Breast epithelium (tissue), 4 donors: ENCODE measurements around the gene NTSR1. TPM values are rescaled to one million over a fixed set of nuclear protein-coding genes. Genes with fewer than 3 reads are reported as not detected.

Experiments used
- DNase-seq, 2 donors: peaks; one replicate each; pipeline ENCODE4 v3.0.0-alpha.2; 2019; ENCODE audit warnings: low spot score in 2 of 2
- H3K27ac ChIP-seq, 2 donors: fragments of 200-600 bp; sonication (generic) in 1 of 2; one replicate each; pipeline ENCODE4 v1.5.1; 2016 to 2019; ENCODE audit warnings: mild to moderate bottlenecking in 1 of 2
- H3K27me3 ChIP-seq, 2 donors: fragments of 200-600 bp; sonication (generic) in 1 of 2; one replicate each; pipeline versions ENCODE4 v1.5.1 to v1.6.0; 2017 to 2019; ENCODE audit warnings: control low read depth in 1 of 2, mild to moderate bottlenecking in 1 of 2
- H3K36me3 ChIP-seq: fragments of 200-600 bp; one replicate; pipeline ENCODE4 v1.5.1; 2019
- H3K4me1 ChIP-seq, 2 donors: fragments of 200-600 bp; sonication (generic); one replicate each; pipeline ENCODE4 v1.5.1; 2016 to 2019; ENCODE audit warnings: control low read depth in 1 of 2
- H3K4me3 ChIP-seq, 3 donors: fragments of 200-600 bp; sonication (generic); 1 replicate in 2 of 3; 2 replicates in 1 of 3; pipeline ENCODE4 v1.5.1; 2016 to 2019; ENCODE audit warnings: mild to moderate bottlenecking in 3 of 3, moderate library complexity in 2 of 3
- H3K9me3 ChIP-seq, 2 donors: fragments of 200-600 bp; sonication (generic) in 1 of 2; one replicate each; pipeline ENCODE4 v1.5.1; 2016 to 2019; ENCODE audit warnings: control low read depth in 1 of 2
- POLR2A ChIP-seq: fragments of 450-650 bp; IDR thresholded peaks from one replicate; pipeline ENCODE4 v1.6.1; 2016; ENCODE audit warnings: antibody characterized with exemption, mild to moderate bottlenecking, moderate library complexity
- POLR2AphosphoS5 ChIP-seq, 3 donors: sonication (generic); formaldehyde crosslinking; IDR thresholded peaks; one replicate each; pipeline ENCODE4 v1.6.1; 2017; ENCODE audit warnings: antibody characterized with exemption in 3 of 3
- intact Hi-C: fragments of 100-400 bp; cut with DNase I; formaldehyde crosslinking; loops from one replicate; pipeline ENCODE4 v1.15.1; 2023; ENCODE audit warnings: low total_unique reads
- total RNA-seq, 3 donors: library from RNA; depleted of rRNA; stranded (reverse); fragments of >200 nt; gene quantifications; one replicate each; pipeline ENCODE4 v1.1.0, GENCODE V29; 2016
- TF ChIP-seq, protein P1 (sequence below), 3 donors: fragments of 450-650 bp; IDR thresholded peaks; one replicate each; pipeline ENCODE4 v1.5.1; 2016 to 2017; ENCODE audit warnings: antibody characterized with exemption in 3 of 3, mild to moderate bottlenecking in 3 of 3, moderate library complexity in 3 of 3

The NTSR1 gene
- total RNA-seq, 3 donors from 2014 or later = under 0.01 TPM; not detected in 2

- intact Hi-C loops = no loop called here
Measured at GRCh38 chr20:62700261-62700930, 8.2 kb upstream of the NTSR1 start.

DNA sequence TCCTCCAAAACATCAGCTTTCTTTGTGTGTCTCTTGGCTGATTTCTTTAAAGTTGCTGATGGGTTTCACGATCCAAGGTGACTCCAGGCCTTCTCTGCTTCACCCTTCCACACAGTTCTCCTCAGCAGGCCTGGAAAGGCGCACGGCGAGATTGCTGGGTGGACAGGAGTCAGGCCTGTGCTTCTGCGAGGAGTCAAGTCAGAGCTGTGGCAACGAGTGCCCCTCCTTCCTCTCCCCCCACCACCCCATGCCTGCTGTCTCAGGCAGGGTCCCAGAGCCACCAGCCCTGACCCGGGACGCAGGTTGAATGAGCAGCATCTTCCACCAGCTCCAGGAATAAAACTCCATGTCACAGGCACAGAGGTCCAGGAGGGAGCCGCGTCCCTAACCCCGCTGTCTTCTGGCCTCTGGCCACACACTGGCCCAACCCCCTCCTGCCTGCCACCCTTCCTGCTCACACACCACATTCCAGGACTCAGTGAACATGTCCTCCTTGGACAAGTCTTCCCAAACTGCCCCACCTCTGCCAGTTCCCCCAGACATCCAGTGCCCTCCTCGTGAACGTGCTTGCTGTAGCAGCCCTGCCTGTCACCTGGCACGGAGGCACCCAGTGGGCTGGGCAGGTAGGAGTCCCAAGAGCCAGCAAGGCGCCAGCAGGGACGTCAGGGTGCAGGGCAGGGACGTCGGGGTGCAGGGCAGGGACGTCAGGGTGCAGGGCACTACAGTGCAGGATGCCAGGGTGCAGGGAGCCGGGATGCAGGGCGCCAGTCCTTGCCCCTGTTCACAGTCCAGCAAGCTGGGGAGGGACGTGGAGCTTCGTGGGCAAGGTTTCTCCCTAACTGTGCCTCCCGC lies 7.2 kb upstream of the NTSR1 start:
- H3K27ac ChIP-seq = no peak overlapping the region
- intact Hi-C loops = no loop called here
- TF ChIP-seq, protein P1, sequence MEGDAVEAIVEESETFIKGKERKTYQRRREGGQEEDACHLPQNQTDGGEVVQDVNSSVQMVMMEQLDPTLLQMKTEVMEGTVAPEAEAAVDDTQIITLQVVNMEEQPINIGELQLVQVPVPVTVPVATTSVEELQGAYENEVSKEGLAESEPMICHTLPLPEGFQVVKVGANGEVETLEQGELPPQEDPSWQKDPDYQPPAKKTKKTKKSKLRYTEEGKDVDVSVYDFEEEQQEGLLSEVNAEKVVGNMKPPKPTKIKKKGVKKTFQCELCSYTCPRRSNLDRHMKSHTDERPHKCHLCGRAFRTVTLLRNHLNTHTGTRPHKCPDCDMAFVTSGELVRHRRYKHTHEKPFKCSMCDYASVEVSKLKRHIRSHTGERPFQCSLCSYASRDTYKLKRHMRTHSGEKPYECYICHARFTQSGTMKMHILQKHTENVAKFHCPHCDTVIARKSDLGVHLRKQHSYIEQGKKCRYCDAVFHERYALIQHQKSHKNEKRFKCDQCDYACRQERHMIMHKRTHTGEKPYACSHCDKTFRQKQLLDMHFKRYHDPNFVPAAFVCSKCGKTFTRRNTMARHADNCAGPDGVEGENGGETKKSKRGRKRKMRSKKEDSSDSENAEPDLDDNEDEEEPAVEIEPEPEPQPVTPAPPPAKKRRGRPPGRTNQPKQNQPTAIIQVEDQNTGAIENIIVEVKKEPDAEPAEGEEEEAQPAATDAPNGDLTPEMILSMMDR (IDR thresholded peaks at IDR 0.05) = no peak
- TF ChIP-seq POLR2AphosphoS5 (IDR thresholded peaks at IDR 0.05) (no peak), POLR2A (no peak)

More at GRCh38 chr20:62700261-62700930, 8.2 kb upstream of the NTSR1 start:
- Histone ChIP-seq H3K9me3 (no peaks in the 10 kb centered on the region), H3K27ac (no peak overlapping the region), H3K4me1 (peaks cover 0 to 4% of the 10 kb centered on the region in 2 donors), H3K27me3 (peaks cover 0 to 13% of the 10 kb centered on the region in 2 donors), H3K4me3 (no peak overlapping the region), H3K36me3 (no peaks in the 10 kb centered on the region)
- DNase-seq = no peak
- TF ChIP-seq POLR2AphosphoS5 (IDR thresholded peaks at IDR 0.05) = no peak
- TF ChIP-seq POLR2A = no peak
- TF ChIP-seq, protein P1 (IDR thresholded peaks at IDR 0.05) = no peak

DNA sequence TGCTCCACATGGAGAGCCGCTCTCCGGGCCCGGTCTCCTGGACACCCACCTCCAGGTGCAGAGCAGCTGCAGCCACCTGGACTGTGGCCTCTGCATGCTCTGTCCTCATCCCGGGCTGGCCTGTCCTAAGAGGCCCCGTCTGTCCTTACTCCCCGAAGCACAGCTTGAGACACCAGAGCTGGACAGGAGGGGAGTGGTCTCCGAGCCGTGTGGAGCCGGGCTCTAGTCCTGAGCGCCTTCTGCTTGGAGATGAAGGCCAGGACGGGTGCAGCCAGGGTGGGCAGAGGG lies 6.7 kb upstream of the NTSR1 start:
- no peak overlapping the region for H3K27ac ChIP-seq
- intact Hi-C loops = no loop called here
- peaks cover 0 to 4% of the 10 kb centered on the region in 2 donors for H3K4me1 ChIP-seq
- H3K9me3 ChIP-seq = no peaks in the 10 kb centered on the region
- no peak overlapping the region for H3K4me3 ChIP-seq
- no peaks in the 10 kb centered on the region for H3K36me3 ChIP-seq
- TF ChIP-seq, protein P1 (IDR thresholded peaks at IDR 0.05) = no peak
- TF ChIP-seq POLR2A (no peak), POLR2AphosphoS5 (IDR thresholded peaks at IDR 0.05) (no peak)
- peaks cover 0 to 22% of the 10 kb centered on the region in 2 donors for H3K27me3 ChIP-seq
- no peak for DNase-seq

More for the DNA sequence above, 7.2 kb upstream of the NTSR1 start:
- Histone ChIP-seq H3K4me1 (peaks cover 0 to 4% of the 10 kb centered on the region in 2 donors), H3K4me3 (no peak overlapping the region), H3K36me3 (no peaks in the 10 kb centered on the region), H3K9me3 (no peaks in the 10 kb centered on the region), H3K27me3 (peaks cover 0 to 16% of the 10 kb centered on the region in 2 donors)
- DNase-seq = no peak

- DNase-seq = no peak
- H3K4me3 ChIP-seq = no peak overlapping the region
- TF ChIP-seq, protein P1 (IDR thresholded peaks at IDR 0.05) = no peak
- no peak for TF ChIP-seq POLR2A
- TF ChIP-seq POLR2AphosphoS5 (IDR thresholded peaks at IDR 0.05) = no peak
- no peaks in the 10 kb centered on the region for H3K36me3 ChIP-seq
- peaks cover 4 to 34% of the 10 kb centered on the region in 2 donors for H3K27me3 ChIP-seq
- peaks cover 0 to 4% of the 10 kb centered on the region in 2 donors for H3K4me1 ChIP-seq
- no peaks in the 10 kb centered on the region for H3K9me3 ChIP-seq
- H3K27ac ChIP-seq = no peak overlapping the region
- intact Hi-C loops = no loop called here
Measured at GRCh38 chr20:62702895-62703852, 5.5 kb upstream of the NTSR1 start.
